Measurements from ENCODE around the gene ITPR2. TPM values are rescaled to one million over a fixed set of nuclear protein-coding genes. Genes with fewer than 3 reads are reported as not detected.

ITPR2 gene
- total RNA-seq, 2 donors from 2014 or later: 14.8 to 74.4 TPM

DNA sequence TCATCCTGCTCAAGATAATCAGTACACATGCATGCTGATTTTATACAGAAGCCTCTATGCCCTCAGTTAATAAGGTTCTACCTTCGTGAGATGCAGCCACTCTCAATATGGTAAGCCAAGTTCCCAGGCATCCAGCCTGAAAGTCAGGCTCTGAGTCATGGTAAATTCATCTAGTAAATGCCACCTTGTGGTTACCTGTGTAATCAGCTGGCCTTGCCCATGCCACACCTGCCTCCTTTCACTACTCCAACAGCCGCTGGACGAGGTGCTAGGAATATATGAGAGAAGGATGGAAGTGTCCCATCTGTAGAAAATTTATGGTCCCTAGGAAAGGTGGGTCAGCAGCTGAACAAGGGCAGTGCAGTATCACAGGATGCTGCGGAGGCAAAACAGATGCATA lies 430.3 kb downstream of the ITPR2 start:
- H3K36me3 ChIP-seq (ENCODE audit: control insufficient read depth, insufficient read depth, low read length): no peaks in the 10 kb centered on the region
- no peak overlapping the region for H3K27ac ChIP-seq (ENCODE audit: low read depth, low read length)
- peak; percentile 76 for DNase-seq
- TF ChIP-seq, protein P1, sequence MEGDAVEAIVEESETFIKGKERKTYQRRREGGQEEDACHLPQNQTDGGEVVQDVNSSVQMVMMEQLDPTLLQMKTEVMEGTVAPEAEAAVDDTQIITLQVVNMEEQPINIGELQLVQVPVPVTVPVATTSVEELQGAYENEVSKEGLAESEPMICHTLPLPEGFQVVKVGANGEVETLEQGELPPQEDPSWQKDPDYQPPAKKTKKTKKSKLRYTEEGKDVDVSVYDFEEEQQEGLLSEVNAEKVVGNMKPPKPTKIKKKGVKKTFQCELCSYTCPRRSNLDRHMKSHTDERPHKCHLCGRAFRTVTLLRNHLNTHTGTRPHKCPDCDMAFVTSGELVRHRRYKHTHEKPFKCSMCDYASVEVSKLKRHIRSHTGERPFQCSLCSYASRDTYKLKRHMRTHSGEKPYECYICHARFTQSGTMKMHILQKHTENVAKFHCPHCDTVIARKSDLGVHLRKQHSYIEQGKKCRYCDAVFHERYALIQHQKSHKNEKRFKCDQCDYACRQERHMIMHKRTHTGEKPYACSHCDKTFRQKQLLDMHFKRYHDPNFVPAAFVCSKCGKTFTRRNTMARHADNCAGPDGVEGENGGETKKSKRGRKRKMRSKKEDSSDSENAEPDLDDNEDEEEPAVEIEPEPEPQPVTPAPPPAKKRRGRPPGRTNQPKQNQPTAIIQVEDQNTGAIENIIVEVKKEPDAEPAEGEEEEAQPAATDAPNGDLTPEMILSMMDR (conservative IDR thresholded peaks at IDR 0.05): peak; percentile 85
- Mint-ChIP-seq H3K27me3 (ENCODE audit: insufficient read depth) (no peaks in the 10 kb centered on the region), H3K4me3 (no peak overlapping the region), H3K27ac (no peak overlapping the region), H3K9me3 (no peaks in the 10 kb centered on the region), H3K4me1 (no peaks in the 10 kb centered on the region), H3K36me3 (ENCODE audit: low read depth) (peaks cover 2% of the 10 kb centered on the region)
- H3K9me3 ChIP-seq (ENCODE audit: control insufficient read depth, low read length): no peaks in the 10 kb centered on the region
- H3K4me1 ChIP-seq (ENCODE audit: control insufficient read depth, insufficient read depth, low read length): no peaks in the 10 kb centered on the region
- no peaks in the 10 kb centered on the region for H3K27me3 ChIP-seq (ENCODE audit: control insufficient read depth, insufficient read depth, low read length, poor library complexity, severe bottlenecking)
- H3K4me3 ChIP-seq (ENCODE audit: low read length): no peak overlapping the region
- 77 to 94% methylated on average over 2 to 4 of the region's 4 CpGs for WGBS, 2 experiments (ENCODE audit: insufficient coverage in 1 of 2, insufficient read length in 1 of 2)
- H3K9ac ChIP-seq (ENCODE audit: extremely low read depth, low read length, poor library complexity, severe bottlenecking): no peak overlapping the region

DNA sequence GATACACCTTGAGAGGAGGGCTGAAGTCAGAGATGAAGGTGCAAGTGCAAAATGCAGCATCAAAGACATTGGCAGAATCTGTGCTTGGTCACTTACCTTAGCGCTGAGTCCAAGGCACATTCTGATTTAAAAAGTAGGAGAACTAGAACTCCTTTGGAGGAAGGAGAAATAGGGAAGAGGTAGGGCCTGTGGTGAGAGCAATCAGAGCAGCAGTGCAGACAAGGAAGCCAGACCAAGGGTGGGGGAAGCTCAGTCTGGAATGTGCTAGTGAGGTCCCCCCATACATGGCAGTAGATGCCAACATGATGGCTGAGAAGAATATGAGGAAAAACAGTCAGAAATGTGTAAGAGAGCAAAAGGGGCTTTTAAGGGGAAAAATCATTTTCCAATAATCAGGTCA lies 431.1 kb downstream of the ITPR2 start:
- H3K27ac Mint-ChIP-seq: no peak overlapping the region
- no peak overlapping the region for H3K4me3 Mint-ChIP-seq
- Histone ChIP-seq H3K4me3 (ENCODE audit: low read length) (no peak overlapping the region), H3K9ac (ENCODE audit: extremely low read depth, low read length, poor library complexity, severe bottlenecking) (no peak overlapping the region), H3K9me3 (ENCODE audit: control insufficient read depth, low read length) (no peaks in the 10 kb centered on the region), H3K4me1 (ENCODE audit: control insufficient read depth, insufficient read depth, low read length) (no peaks in the 10 kb centered on the region), H3K27ac (ENCODE audit: low read depth, low read length) (no peak overlapping the region), H3K36me3 (ENCODE audit: control insufficient read depth, insufficient read depth, low read length) (no peaks in the 10 kb centered on the region), H3K27me3 (ENCODE audit: control insufficient read depth, insufficient read depth, low read length, poor library complexity, severe bottlenecking) (no peaks in the 10 kb centered on the region)
- DNase-seq: no peak
- 97 to 100% methylated on average over 1 of the region's 1 CpG for WGBS, 2 experiments (ENCODE audit: insufficient coverage in 1 of 2, insufficient read length in 1 of 2)
- H3K4me1 Mint-ChIP-seq: no peaks in the 10 kb centered on the region
- peaks cover 2% of the 10 kb centered on the region for H3K36me3 Mint-ChIP-seq (ENCODE audit: low read depth)
- no peaks in the 10 kb centered on the region for H3K9me3 Mint-ChIP-seq
- H3K27me3 Mint-ChIP-seq (ENCODE audit: insufficient read depth): no peaks in the 10 kb centered on the region
- TF ChIP-seq, protein P1 (conservative IDR thresholded peaks at IDR 0.05): no peak

DNA sequence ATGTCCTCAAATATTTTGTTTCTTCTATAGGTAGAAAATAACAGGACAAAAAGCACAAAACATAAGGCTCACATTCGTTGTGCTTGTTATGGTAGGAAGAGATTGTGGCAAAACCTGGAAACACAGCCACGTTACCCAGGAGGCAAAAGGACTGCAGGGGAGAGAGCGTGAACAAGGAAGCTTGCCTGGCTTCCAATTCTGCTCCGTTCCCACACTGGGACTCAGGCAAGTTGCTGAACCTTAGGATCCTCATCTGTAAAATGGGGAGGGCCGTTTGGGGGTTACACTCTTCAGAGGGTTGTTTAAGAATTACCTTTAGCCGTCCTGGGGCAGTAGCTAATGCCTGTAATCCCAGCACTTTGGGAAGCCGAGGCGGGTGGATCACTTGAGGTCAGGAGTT lies 432.4 kb downstream of the ITPR2 start:
- Histone ChIP-seq H3K9me3 (ENCODE audit: control insufficient read depth, low read length) (no peaks in the 10 kb centered on the region), H3K4me3 (ENCODE audit: low read length) (no peak overlapping the region), H3K4me1 (ENCODE audit: control insufficient read depth, insufficient read depth, low read length) (no peaks in the 10 kb centered on the region), H3K36me3 (ENCODE audit: control insufficient read depth, insufficient read depth, low read length) (no peaks in the 10 kb centered on the region), H3K9ac (ENCODE audit: extremely low read depth, low read length, poor library complexity, severe bottlenecking) (no peak overlapping the region), H3K27me3 (ENCODE audit: control insufficient read depth, insufficient read depth, low read length, poor library complexity, severe bottlenecking) (no peaks in the 10 kb centered on the region), H3K27ac (ENCODE audit: low read depth, low read length) (no peak overlapping the region)
- H3K36me3 Mint-ChIP-seq (ENCODE audit: low read depth): peaks cover 2% of the 10 kb centered on the region
- H3K27ac Mint-ChIP-seq: no peak overlapping the region
- H3K9me3 Mint-ChIP-seq: no peaks in the 10 kb centered on the region
- WGBS, 2 experiments (ENCODE audit: insufficient coverage in 1 of 2, insufficient read length in 1 of 2): 81 to 92% methylated on average over 5 to 8 of the region's 8 CpGs
- no peaks in the 10 kb centered on the region for H3K4me1 Mint-ChIP-seq
- TF ChIP-seq, protein P1 (conservative IDR thresholded peaks at IDR 0.05): no peak
- H3K27me3 Mint-ChIP-seq (ENCODE audit: insufficient read depth): no peaks in the 10 kb centered on the region
- no peak overlapping the region for H3K4me3 Mint-ChIP-seq
- DNase-seq: no peak

Measured in endodermal cell (in vitro differentiated cells).